HFFc6 (cell line): ENCODE results near the gene MCRS1. TPM values are rescaled to one million over a fixed set of nuclear protein-coding genes. Genes with fewer than 3 reads are reported as not detected.
A peak's percentile ranks its signal among the peaks of the same experiment; 100 is the strongest.
"Not testable (repeated sequence)": the region's sequence is repeated elsewhere in the genome, so short reads cannot be mapped to it uniquely, and the experiment has no call there.

ENCODE experiments used
- DNase-seq: peaks from one replicate; pipeline ENCODE4 v3.0.0-alpha.2; 2018
- H3K27ac Mint-ChIP-seq: 2 replicates; pipeline ENCODE4 v1.8.0; 2020; ENCODE audit warnings: mild to moderate bottlenecking, mixed read lengths
- H3K27me3 Mint-ChIP-seq: 2 replicates; pipeline ENCODE4 v1.8.0; 2021; ENCODE audit warnings: mild to moderate bottlenecking, moderate library complexity, mixed read lengths; ENCODE audit not compliant: insufficient read depth
- H3K36me3 Mint-ChIP-seq: 2 replicates; pipeline ENCODE4 v1.8.0; 2021; ENCODE audit warnings: low read depth, mixed read lengths
- H3K4me1 Mint-ChIP-seq: 2 replicates; pipeline ENCODE4 v1.8.0; 2020; ENCODE audit warnings: low read depth, mixed read lengths
- H3K4me3 Mint-ChIP-seq: 2 replicates; pipeline ENCODE4 v1.8.0; 2020; ENCODE audit warnings: mild to moderate bottlenecking, moderate library complexity, mixed read lengths
- H3K9me3 Mint-ChIP-seq: 2 replicates; pipeline ENCODE4 v1.8.0; 2020; ENCODE audit warnings: mild to moderate bottlenecking, mixed read lengths
- CTCF ChIP-seq: fragments of 200-600 bp; sonication (generic); IDR thresholded peaks from 2 replicates; pipeline ENCODE4 v1.5.0; 2021; ENCODE audit warnings: antibody characterized with exemption, mild to moderate bottlenecking
- total RNA-seq, 6 experiments: library from RNA; stranded (reverse); fragmentation: NEBNext Ultra II Directional; extraction: Animal tissue kit (Norgen Biotek cat#: 25700); gene quantifications; 2 replicates in 1 of 6; 3 replicates in 5 of 6; pipeline ENCODE4 v1.2.3, GENCODE V29; 2021

MCRS1 gene
- total RNA-seq, 6 experiments from 2014 or later: 46.2 to 59.8 (median 55.4) TPM

- no peak for DNase-seq
- no peak overlapping the region for H3K4me3 Mint-ChIP-seq
- no peak for TF ChIP-seq CTCF
- H3K36me3 Mint-ChIP-seq: peaks cover 24% of the 10 kb centered on the region; the same call in 1 of the 2 replicates
- H3K27me3 Mint-ChIP-seq: peaks cover 6% of the 10 kb centered on the region; the same call in 1 of the 2 replicates
- no peak overlapping the region; the same call in 1 of the 2 replicates for H3K27ac Mint-ChIP-seq
- H3K9me3 Mint-ChIP-seq: no peaks in the 10 kb centered on the region
- H3K4me1 Mint-ChIP-seq: peaks cover 34% of the 10 kb centered on the region
These were observed 48.4 kb downstream of the MCRS1 start for GRCh38 chr12:49519574-49519936.

GRCh38 chr12:49518914-49519573 is 48.9 kb downstream of the MCRS1 start:
- no peak for TF ChIP-seq CTCF
- Mint-ChIP-seq H3K27ac (peak overlapping the region; percentile 14; the same call in 1 of the 2 replicates), H3K27me3 (peaks cover 6% of the 10 kb centered on the region; the same call in 1 of the 2 replicates), H3K9me3 (no peaks in the 10 kb centered on the region), H3K4me3 (no peak overlapping the region), H3K36me3 (peaks cover 24% of the 10 kb centered on the region; the same call in 1 of the 2 replicates), H3K4me1 (peaks cover 39% of the 10 kb centered on the region)
- DNase-seq: peak; percentile 38

GRCh38 chr12:49515266-49515665 is 52.7 kb downstream of the MCRS1 start:
- no peak for TF ChIP-seq CTCF
- H3K4me3 Mint-ChIP-seq: peak overlapping the region; percentile 50
- peak; percentile 75 for DNase-seq
- H3K27me3 Mint-ChIP-seq: peaks cover 5% of the 10 kb centered on the region
- H3K27ac Mint-ChIP-seq: peak overlapping the region; percentile 68
- H3K9me3 Mint-ChIP-seq: no peaks in the 10 kb centered on the region
- peaks cover 73% of the 10 kb centered on the region for H3K4me1 Mint-ChIP-seq
- peaks cover 11% of the 10 kb centered on the region; the same call in 1 of the 2 replicates for H3K36me3 Mint-ChIP-seq

GRCh38 chr12:49512546-49512945 is 55.4 kb downstream of the MCRS1 start:
- DNase-seq: no peak
- H3K9me3 Mint-ChIP-seq: no peaks in the 10 kb centered on the region
- peak overlapping the region; percentile 60 for H3K27ac Mint-ChIP-seq
- H3K27me3 Mint-ChIP-seq: peaks cover 2% of the 10 kb centered on the region; the same call in 1 of the 2 replicates
- H3K36me3 Mint-ChIP-seq: peaks cover under 1% of the 10 kb centered on the region; the same call in 1 of the 2 replicates
- no peak overlapping the region for H3K4me3 Mint-ChIP-seq
- peaks cover 64% of the 10 kb centered on the region for H3K4me1 Mint-ChIP-seq
- no peak for TF ChIP-seq CTCF

- H3K27ac Mint-ChIP-seq: peak overlapping the region; percentile 36; the same call in 1 of the 2 replicates
- peaks cover 2% of the 10 kb centered on the region for H3K36me3 Mint-ChIP-seq
- H3K4me3 Mint-ChIP-seq: no peak overlapping the region
- H3K4me1 Mint-ChIP-seq: peaks cover 70% of the 10 kb centered on the region
- H3K27me3 Mint-ChIP-seq: peaks cover 2% of the 10 kb centered on the region; the same call in 1 of the 2 replicates
- DNase-seq: no peak
- no peaks in the 10 kb centered on the region for H3K9me3 Mint-ChIP-seq
- TF ChIP-seq CTCF: no peak
These were observed 56.5 kb downstream of the MCRS1 start for GRCh38 chr12:49511410-49511809.

- not testable (repeated sequence) for H3K27me3 Mint-ChIP-seq, H3K9me3 Mint-ChIP-seq, DNase-seq, H3K4me3 Mint-ChIP-seq, H3K36me3 Mint-ChIP-seq, H3K27ac Mint-ChIP-seq
- peaks cover 73% of the 10 kb centered on the region for H3K4me1 Mint-ChIP-seq
These were observed 58.3 kb downstream of the MCRS1 start for GRCh38 chr12:49509681-49510080.
